Activated CD4-positive, alpha-beta T cell treated with anti-CD3 and anti-CD28 coated beads, Interleukin-2, amount 10 ng/mL, durations not matched to agents 24 days and 14 days (primary cell): ENCODE measurements around the gene FARP1. TPM values are rescaled to one million over a fixed set of nuclear protein-coding genes. Genes with fewer than 3 reads are reported as not detected.

Experiments
- DNase-seq: peaks from one replicate; pipeline ENCODE4 v3.0.0; 2022
- H3K27ac Mint-ChIP-seq: one replicate; pipeline ENCODE4 v1.8.0; 2022; ENCODE audit warnings: mild to moderate bottlenecking, mixed read lengths
- H3K27me3 Mint-ChIP-seq: one replicate; pipeline ENCODE4 v1.8.0; 2022; ENCODE audit warnings: mixed read lengths
- H3K36me3 Mint-ChIP-seq: one replicate; pipeline ENCODE4 v1.8.0; 2022; ENCODE audit warnings: low read depth, mild to moderate bottlenecking, mixed read lengths
- H3K4me1 Mint-ChIP-seq: one replicate; pipeline ENCODE4 v1.8.0; 2021; ENCODE audit warnings: mixed read lengths
- H3K4me3 Mint-ChIP-seq: one replicate; pipeline ENCODE4 v1.8.0; 2022; ENCODE audit warnings: mild to moderate bottlenecking, moderate library complexity, mixed read lengths
- H3K9me3 Mint-ChIP-seq: one replicate; pipeline ENCODE4 v1.8.0; 2021; ENCODE audit warnings: mixed read lengths
- intact Hi-C: fragments of 100-400 bp; cut with micrococcal nuclease; formaldehyde crosslinking; loops from one replicate; pipeline ENCODE4 v1.15.1; 2023
- total RNA-seq: library from RNA; stranded (reverse); gene quantifications from 2 replicates; pipeline ENCODE4 v1.2.3, GENCODE V29; 2022

Gene FARP1
- total RNA-seq, 1 donor from 2014 or later, result 0.37 TPM

GRCh38 chr13:98429081-98429480 lies 286.2 kb downstream of the FARP1 start:
- Mint-ChIP-seq H3K4me3 (no peak overlapping the region), H3K27me3 (peaks cover 2% of the 10 kb centered on the region), H3K4me1 (no peaks in the 10 kb centered on the region), H3K27ac (no peak overlapping the region), H3K36me3 (no peaks in the 10 kb centered on the region), H3K9me3 (no peaks in the 10 kb centered on the region)
- intact Hi-C loops, result no loop called here
- no peak for DNase-seq

GRCh38 chr13:98429531-98429930 lies 286.6 kb downstream of the FARP1 start:
- no peak overlapping the region for H3K4me3 Mint-ChIP-seq
- intact Hi-C loops, result no loop called here
- no peak for DNase-seq
- H3K4me1 Mint-ChIP-seq, result no peaks in the 10 kb centered on the region
- peaks cover 2% of the 10 kb centered on the region for H3K27me3 Mint-ChIP-seq
- H3K36me3 Mint-ChIP-seq, result no peaks in the 10 kb centered on the region
- H3K9me3 Mint-ChIP-seq, result no peaks in the 10 kb centered on the region
- H3K27ac Mint-ChIP-seq, result no peak overlapping the region

GRCh38 chr13:98429977-98430736 lies 287.3 kb downstream of the FARP1 start:
- Mint-ChIP-seq H3K27me3 (peaks cover 2% of the 10 kb centered on the region), H3K4me3 (no peak overlapping the region), H3K9me3 (no peaks in the 10 kb centered on the region), H3K4me1 (no peaks in the 10 kb centered on the region), H3K36me3 (no peaks in the 10 kb centered on the region), H3K27ac (no peak overlapping the region)
- intact Hi-C loops, result no loop called here
- DNase-seq, result no peak

- no peaks in the 10 kb centered on the region for H3K4me1 Mint-ChIP-seq
- no peaks in the 10 kb centered on the region for H3K9me3 Mint-ChIP-seq
- no peaks in the 10 kb centered on the region for H3K36me3 Mint-ChIP-seq
- H3K27me3 Mint-ChIP-seq, result peaks cover 4% of the 10 kb centered on the region
- no peak overlapping the region for H3K27ac Mint-ChIP-seq
- DNase-seq, result no peak
- intact Hi-C loops, result no loop called here
- no peak overlapping the region for H3K4me3 Mint-ChIP-seq
Observed at GRCh38 chr13:98432638-98433037, 289.7 kb downstream of the FARP1 start.

GRCh38 chr13:98433654-98434053 lies 290.8 kb downstream of the FARP1 start:
- Mint-ChIP-seq H3K27me3 (peaks cover 2% of the 10 kb centered on the region), H3K4me3 (no peak overlapping the region), H3K27ac (no peak overlapping the region), H3K4me1 (no peaks in the 10 kb centered on the region), H3K36me3 (no peaks in the 10 kb centered on the region), H3K9me3 (no peaks in the 10 kb centered on the region)
- DNase-seq, result no peak
- intact Hi-C loops, result no loop called here

GRCh38 chr13:98434060-98434459 lies 291.2 kb downstream of the FARP1 start:
- H3K9me3 Mint-ChIP-seq, result no peaks in the 10 kb centered on the region
- H3K36me3 Mint-ChIP-seq, result no peaks in the 10 kb centered on the region
- no peak overlapping the region for H3K4me3 Mint-ChIP-seq
- DNase-seq, result no peak
- H3K27ac Mint-ChIP-seq, result no peak overlapping the region
- intact Hi-C loops, result no loop called here
- no peaks in the 10 kb centered on the region for H3K4me1 Mint-ChIP-seq
- H3K27me3 Mint-ChIP-seq, result peaks cover 2% of the 10 kb centered on the region

- no peaks in the 10 kb centered on the region for H3K36me3 Mint-ChIP-seq
- H3K27ac Mint-ChIP-seq, result no peak overlapping the region
- DNase-seq, result no peak
- peaks cover 2% of the 10 kb centered on the region for H3K27me3 Mint-ChIP-seq
- no peaks in the 10 kb centered on the region for H3K4me1 Mint-ChIP-seq
- intact Hi-C loops, result no loop called here
- H3K9me3 Mint-ChIP-seq, result no peaks in the 10 kb centered on the region
- no peak overlapping the region for H3K4me3 Mint-ChIP-seq
Observed at GRCh38 chr13:98435376-98435775, 292.5 kb downstream of the FARP1 start.

- no peak overlapping the region for H3K4me3 Mint-ChIP-seq
- intact Hi-C loops, result no loop called here
- H3K4me1 Mint-ChIP-seq, result no peaks in the 10 kb centered on the region
- H3K9me3 Mint-ChIP-seq, result no peaks in the 10 kb centered on the region
- H3K27me3 Mint-ChIP-seq, result peaks cover 2% of the 10 kb centered on the region
- H3K36me3 Mint-ChIP-seq, result no peaks in the 10 kb centered on the region
- DNase-seq, result no peak
- no peak overlapping the region for H3K27ac Mint-ChIP-seq
Observed at GRCh38 chr13:98436233-98436910, 293.5 kb downstream of the FARP1 start.

GRCh38 chr13:98438246-98439125 lies 295.6 kb downstream of the FARP1 start:
- H3K27me3 Mint-ChIP-seq, result peaks cover 2% of the 10 kb centered on the region

GRCh38 chr13:98439126-98439828 lies 296.4 kb downstream of the FARP1 start:
- H3K27ac Mint-ChIP-seq, result no peak overlapping the region
- peaks cover 2% of the 10 kb centered on the region for H3K27me3 Mint-ChIP-seq
- H3K36me3 Mint-ChIP-seq, result no peaks in the 10 kb centered on the region

More at GRCh38 chr13:98438246-98439125, 295.6 kb downstream of the FARP1 start:
- Mint-ChIP-seq H3K36me3 (no peaks in the 10 kb centered on the region), H3K27ac (no peak overlapping the region), H3K4me1 (no peaks in the 10 kb centered on the region), H3K4me3 (no peak overlapping the region), H3K9me3 (no peaks in the 10 kb centered on the region)
- no peak for DNase-seq
- intact Hi-C loops, result no loop called here

GRCh38 chr13:98439896-98440295 lies 297.0 kb downstream of the FARP1 start:
- intact Hi-C loops, result loop anchor here (10.0 kb wide), 1 partner anchor 405 kb away; no protein-coding TSS in a partner anchor
- no peak overlapping the region for H3K27ac Mint-ChIP-seq
- H3K27me3 Mint-ChIP-seq, result peaks cover 2% of the 10 kb centered on the region
- no peak overlapping the region for H3K4me3 Mint-ChIP-seq
- H3K4me1 Mint-ChIP-seq, result no peaks in the 10 kb centered on the region
- no peak for DNase-seq
- no peaks in the 10 kb centered on the region for H3K36me3 Mint-ChIP-seq
- no peaks in the 10 kb centered on the region for H3K9me3 Mint-ChIP-seq

More at GRCh38 chr13:98439126-98439828, 296.4 kb downstream of the FARP1 start:
- H3K4me3 Mint-ChIP-seq, result no peak overlapping the region
- intact Hi-C loops, result no loop called here
- no peak for DNase-seq
- no peaks in the 10 kb centered on the region for H3K4me1 Mint-ChIP-seq
- no peaks in the 10 kb centered on the region for H3K9me3 Mint-ChIP-seq

GRCh38 chr13:98440390-98441055 lies 297.6 kb downstream of the FARP1 start:
- Mint-ChIP-seq H3K27ac (no peak overlapping the region), H3K36me3 (no peaks in the 10 kb centered on the region), H3K9me3 (no peaks in the 10 kb centered on the region), H3K27me3 (no peaks in the 10 kb centered on the region), H3K4me3 (no peak overlapping the region), H3K4me1 (peaks cover 4% of the 10 kb centered on the region)
- intact Hi-C loops, result loop anchor here (10.0 kb wide), 1 partner anchor 404 kb away; no protein-coding TSS in a partner anchor
- no peak for DNase-seq
